ENCODE data around the gene ME3.

DNA sequence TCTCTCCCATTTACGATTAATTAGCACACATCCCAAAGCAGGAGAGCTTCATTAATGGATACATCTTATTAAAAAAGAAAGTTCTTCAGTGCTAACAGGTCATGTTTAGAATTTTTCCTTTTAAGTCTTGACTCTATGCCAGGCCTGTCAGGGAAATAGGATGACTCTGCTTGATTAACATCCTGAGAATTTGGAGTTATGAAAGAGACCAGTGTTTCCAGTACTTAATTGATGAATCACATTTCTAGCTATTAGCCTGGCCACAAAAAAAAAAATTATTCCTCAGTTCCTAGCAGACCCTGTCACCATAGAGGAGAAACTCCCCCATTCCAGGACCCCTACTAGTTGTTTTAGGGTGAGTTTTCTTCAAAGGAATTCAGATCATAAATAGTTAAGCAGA, 23.6 kb upstream of the ME3 start:
- TF ChIP-seq, protein P1, sequence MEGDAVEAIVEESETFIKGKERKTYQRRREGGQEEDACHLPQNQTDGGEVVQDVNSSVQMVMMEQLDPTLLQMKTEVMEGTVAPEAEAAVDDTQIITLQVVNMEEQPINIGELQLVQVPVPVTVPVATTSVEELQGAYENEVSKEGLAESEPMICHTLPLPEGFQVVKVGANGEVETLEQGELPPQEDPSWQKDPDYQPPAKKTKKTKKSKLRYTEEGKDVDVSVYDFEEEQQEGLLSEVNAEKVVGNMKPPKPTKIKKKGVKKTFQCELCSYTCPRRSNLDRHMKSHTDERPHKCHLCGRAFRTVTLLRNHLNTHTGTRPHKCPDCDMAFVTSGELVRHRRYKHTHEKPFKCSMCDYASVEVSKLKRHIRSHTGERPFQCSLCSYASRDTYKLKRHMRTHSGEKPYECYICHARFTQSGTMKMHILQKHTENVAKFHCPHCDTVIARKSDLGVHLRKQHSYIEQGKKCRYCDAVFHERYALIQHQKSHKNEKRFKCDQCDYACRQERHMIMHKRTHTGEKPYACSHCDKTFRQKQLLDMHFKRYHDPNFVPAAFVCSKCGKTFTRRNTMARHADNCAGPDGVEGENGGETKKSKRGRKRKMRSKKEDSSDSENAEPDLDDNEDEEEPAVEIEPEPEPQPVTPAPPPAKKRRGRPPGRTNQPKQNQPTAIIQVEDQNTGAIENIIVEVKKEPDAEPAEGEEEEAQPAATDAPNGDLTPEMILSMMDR (IDR thresholded peaks at IDR 0.05) = no peak
- TF ChIP-seq MAX (CRISPR knock-in tag; IDR thresholded peaks at IDR 0.05) = no peak
- no peak for TF ChIP-seq TEAD4 (CRISPR knock-in tag; IDR thresholded peaks at IDR 0.05)
- no peak for TF ChIP-seq ESRRA (CRISPR knock-in tag; IDR thresholded peaks at IDR 0.05; ENCODE audit: borderline replicate concordance)
- no peak for TF ChIP-seq CREB1 (CRISPR knock-in tag; IDR thresholded peaks at IDR 0.05)
- TF ChIP-seq ZNF121 (CRISPR knock-in tag; IDR thresholded peaks at IDR 0.05) = no peak
- no peak for TF ChIP-seq ATF6 (CRISPR knock-in tag; IDR thresholded peaks at IDR 0.05)
- TF ChIP-seq E2F5 (CRISPR knock-in tag; IDR thresholded peaks at IDR 0.05) = no peak
- TF ChIP-seq USF1 (CRISPR knock-in tag; IDR thresholded peaks at IDR 0.05) = no peak
- TF ChIP-seq AFF4 (CRISPR knock-in tag; IDR thresholded peaks at IDR 0.05; ENCODE audit: borderline replicate concordance) = no peak
- no peak for TF ChIP-seq NFE2L1 (CRISPR knock-in tag; IDR thresholded peaks at IDR 0.05)
- no peak for TF ChIP-seq E2F1 (CRISPR knock-in tag; IDR thresholded peaks at IDR 0.05)
- no peak for TF ChIP-seq ELF4 (CRISPR knock-in tag; IDR thresholded peaks at IDR 0.05; ENCODE audit: low read depth)
- TF ChIP-seq OVOL2 (CRISPR knock-in tag; IDR thresholded peaks at IDR 0.05; ENCODE audit: borderline replicate concordance) = no peak
